A549 (cell line): ENCODE results near the gene GSTA4. TPM values are rescaled to one million over a fixed set of nuclear protein-coding genes. Genes with fewer than 3 reads are reported as not detected.

ENCODE experiments used
- ATAC-seq, 2 experiments: fragments of 200-7000 bp in 1 of 2; fragments of >200 bp in 1 of 2; cut with Nextera tagmentation in 1 of 2; cut with Tn5 transposase in 1 of 2; 3 replicates each; pipeline versions ENCODE4 v1.8.0 to v1.9.1; 2018 to 2020; ENCODE audit warnings: mild to moderate bottlenecking in 1 of 2, moderate library complexity in 1 of 2
- CTCF ChIA-PET: fragments of 300-600 bp; sonication (Branson Sonifier 250); formaldehyde crosslinking; extraction: SDS; loops from one replicate; lab custom pipeline; 2021; ENCODE audit warnings: antibody characterized with exemption, inconsistent platforms; lab: Yijun Ruan, JAX
- POLR2A ChIA-PET: fragments of 350-600 bp; formaldehyde crosslinking; extraction: SDS; loops from one replicate; lab custom pipeline; 2021; ENCODE audit warnings: antibody characterized with exemption, inconsistent platforms; lab: Yijun Ruan, JAX
- DNase-seq, 2 experiments: peaks; one replicate each; pipeline versions ENCODE4 v3.0.0 to v3.0.0-alpha.2; 2011 to 2016; ENCODE audit warnings: low read depth in 1 of 2, low spot score in 1 of 2
- FAIRE-seq: peaks from 2 replicates; lab custom pipeline; 2011; peaks lifted over from hg19 to GRCh38; lab: Jason Lieb, UNC
- H3K27ac ChIP-seq, 2 experiments: fragments of >200 bp; sonication (Bioruptor Twin); formaldehyde crosslinking; 3 replicates each; pipeline ENCODE4 v1.5.1; 2016 to 2017
- H3K4me1 ChIP-seq: fragments of >200 bp; sonication (Bioruptor Twin); formaldehyde crosslinking; 3 replicates; pipeline ENCODE4 v1.6.1; 2016
- H3K4me2 ChIP-seq: fragments of >200 bp; sonication (Bioruptor Twin); formaldehyde crosslinking; 3 replicates; pipeline ENCODE4 v1.6.1; 2016
- H3K4me3 ChIP-seq: fragments of >200 bp; sonication (Bioruptor Twin); formaldehyde crosslinking; 3 replicates; pipeline ENCODE4 v1.5.1; 2016
- H3K9me3 ChIP-seq: fragments of >200 bp; sonication (Bioruptor Twin); formaldehyde crosslinking; 3 replicates; pipeline ENCODE4 v1.6.1; 2016
- CBX8 ChIP-seq: fragments of 200-600 bp; sonication (generic); IDR thresholded peaks from 2 replicates; pipeline ENCODE4 v1.6.1; 2016
- CEBPB ChIP-seq, 2 experiments: fragments of >200 bp in 1 of 2; sonication (Bioruptor Twin) in 1 of 2; formaldehyde crosslinking in 1 of 2; IDR thresholded peaks; 2 replicates each; pipeline ENCODE4 v1.6.1; 2012 to 2016
- EP300 ChIP-seq, 2 experiments: fragments of >200 bp; sonication (Bioruptor Twin); formaldehyde crosslinking; IDR thresholded peaks; 2 replicates in 1 of 2; 3 replicates in 1 of 2; pipeline ENCODE4 v1.6.1; 2016 to 2017
- FOXS1 ChIP-seq: fragments of 250-450 bp; sonication (Bioruptor Pico); IDR thresholded peaks from 2 replicates; pipeline ENCODE4 v1.5.0; 2020; ENCODE audit warnings: mild to moderate bottlenecking, moderate library complexity
- HEYL ChIP-seq: fragments of 250-450 bp; sonication (Bioruptor Pico); IDR thresholded peaks from 2 replicates; pipeline ENCODE4 v1.8.0; 2021; ENCODE audit warnings: mild to moderate bottlenecking, moderate library complexity
- HOXB5 ChIP-seq: fragments of 250-450 bp; sonication (Bioruptor Pico); IDR thresholded peaks from 2 replicates; pipeline ENCODE4 v1.5.0; 2020; ENCODE audit warnings: mild to moderate bottlenecking, moderate library complexity
- JUN ChIP-seq, 2 experiments: fragments of >200 bp; sonication (Bioruptor Twin); formaldehyde crosslinking; IDR thresholded peaks; 2 replicates in 1 of 2; 3 replicates in 1 of 2; pipeline ENCODE4 v1.6.1; 2016 to 2017
- KDM1A ChIP-seq: fragments of 200-600 bp; sonication (generic); IDR thresholded peaks from 2 replicates; pipeline ENCODE4 v1.6.1; 2016; ENCODE audit warnings: low read depth, mild to moderate bottlenecking
- MAFK ChIP-seq: fragments of 450-650 bp; IDR thresholded peaks from 2 replicates; pipeline ENCODE4 v1.6.1; 2014; ENCODE audit not compliant: partially characterized antibody
- MYC ChIP-seq: IDR thresholded peaks from 2 replicates; pipeline ENCODE4 v1.6.1; 2012; ENCODE audit warnings: mild to moderate bottlenecking, inconsistent platforms, low read length, improper control_type of control experiment, borderline replicate concordance
- NFE2L2 ChIP-seq: fragments of 150-350 bp; conservative IDR thresholded peaks from 2 replicates; pipeline ENCODE4 v1.6.1; 2014; ENCODE audit warnings: low read length
- NPAS2 ChIP-seq: fragments of 250-450 bp; sonication (Bioruptor Pico); IDR thresholded peaks from 2 replicates; pipeline ENCODE4 v1.8.0; 2022; ENCODE audit warnings: mild to moderate bottlenecking, moderate library complexity, borderline replicate concordance
- POLR2A ChIP-seq: IDR thresholded peaks from 2 replicates; pipeline ENCODE4 v1.6.1; 2012; ENCODE audit warnings: mild to moderate bottlenecking, low read length
- RARB ChIP-seq: fragments of 250-450 bp; sonication (Bioruptor Pico); IDR thresholded peaks from 2 replicates; pipeline ENCODE4 v1.8.0; 2021; ENCODE audit warnings: mild to moderate bottlenecking, moderate library complexity
- RCOR1 ChIP-seq: fragments of 150-350 bp; IDR thresholded peaks from 2 replicates; pipeline ENCODE4 v1.6.1; 2014; ENCODE audit warnings: antibody characterized with exemption, low read length, low read depth
- SREBF2 ChIP-seq: fragments of 450-650 bp; IDR thresholded peaks from 2 replicates; pipeline ENCODE4 v1.6.1; 2014; ENCODE audit warnings: mild to moderate bottlenecking, moderate library complexity
- TP53 ChIP-seq: fragments of 250-450 bp; sonication (Bioruptor Pico); IDR thresholded peaks from 2 replicates; pipeline ENCODE4 v1.5.0; 2021; ENCODE audit warnings: mild to moderate bottlenecking, moderate library complexity
- ZC3H11A ChIP-seq: fragments of 450-650 bp; IDR thresholded peaks from 2 replicates; pipeline ENCODE4 v1.6.1; 2014; ENCODE audit warnings: antibody characterized with exemption, mild to moderate bottlenecking
- whole genome bisulfite sequencing: methylation state at CpG from one replicate; pipeline ENCODE4 v1.1.6; 2017; ENCODE audit errors: missing lambda C conversion rate; 5-methylcytosine and 5-hydroxymethylcytosine counted together
- polyA plus RNA-seq, 4 experiments: library from polyadenylated mRNA; depleted of rRNA in 3 of 4; stranded (reverse); fragments of >200 nt; fragmentation: RNase III in 1 of 4; extraction: RNeasy Plus Mini Kit Qiagen cat#74134 plus additional on column Dnase treatment in 1 of 4; gene quantifications; 2 replicates in 3 of 4; 3 replicates in 1 of 4; pipeline ENCODE4 v1.2.3, GENCODE V29; 2011 to 2017
- TF ChIP-seq, protein P1 (sequence below): IDR thresholded peaks from 2 replicates; pipeline ENCODE4 v1.6.1; 2012
- TF ChIP-seq, protein P2 (sequence below): IDR thresholded peaks from 2 replicates; pipeline ENCODE4 v1.6.1; 2012; ENCODE audit warnings: low read depth, borderline replicate concordance
- TF ChIP-seq, protein P3 (sequence below): fragments of 150-350 bp; IDR thresholded peaks from 2 replicates; pipeline ENCODE4 v1.6.1; 2014; ENCODE audit warnings: low read depth, mild to moderate bottlenecking, low read length

GSTA4 gene
- polyA plus RNA-seq, 2 of the 4 experiments (the other 2 are of a cell fraction) = 12.6 to 30.6 TPM

DNA sequence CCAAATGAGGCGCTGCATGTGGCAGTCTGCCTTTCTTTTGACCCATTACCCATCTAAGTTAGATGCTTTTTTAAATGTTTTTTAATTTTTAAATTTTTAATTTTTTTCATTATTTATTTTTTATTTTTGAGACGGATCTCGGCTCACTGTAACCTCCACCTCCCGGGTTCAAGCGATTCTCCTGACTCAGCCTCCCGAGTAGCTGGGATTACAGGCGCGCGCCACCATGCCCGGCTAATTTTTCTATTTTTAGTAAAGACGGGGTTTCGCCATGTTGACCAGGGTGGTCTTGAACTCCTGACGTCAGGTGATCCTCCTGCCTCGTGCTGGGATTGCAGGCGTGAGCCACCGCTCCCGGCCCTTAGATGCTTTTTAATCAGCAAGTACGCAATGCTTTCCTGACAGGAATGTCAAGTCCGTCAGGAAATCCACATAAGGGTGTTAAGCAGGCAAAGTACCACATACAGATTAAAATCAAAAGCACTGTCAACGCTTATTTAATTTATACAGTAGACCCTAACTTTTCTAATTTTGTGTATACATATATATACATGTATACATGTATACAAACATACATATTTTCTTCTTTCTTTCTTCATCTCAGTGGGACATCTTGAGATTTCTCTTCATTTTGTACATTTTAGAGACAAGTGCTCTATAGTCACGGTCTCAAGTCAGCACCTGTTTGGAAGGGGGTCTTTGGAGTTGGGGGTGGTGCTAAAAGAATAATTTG lies 995 bp upstream of the GSTA4 start:
- Histone ChIP-seq H3K4me1 (peaks cover 6% of the 10 kb centered on the region; the same call in 2 of the 3 replicates), H3K9me3 (no peaks in the 10 kb centered on the region), H3K4me3 (peak overlapping the region; percentile 45)
- POLR2A ChIA-PET = interaction anchor here (1.0 kb wide), 1 partner anchor 69 kb away, joined by 3 read pairs; the partner anchor contains the start of gene FBXO9
- FAIRE-seq = no peak
- ATAC-seq = peak in 1 of 2 experiments; percentile 1; a peak in 1 of 6 replicates
- WGBS = 8% methylated on average over 20 of the region's 21 CpGs
- no peak for TF ChIP-seq CEBPB (IDR thresholded peaks at IDR 0.05)
- TF ChIP-seq FOXS1 (CRISPR knock-in tag) = 0 out of 2 replicates have a peak, but pooled peaks have one; percentile 31
- 0 out of 2 replicates have a peak, but pooled peaks have one; percentile 68 for TF ChIP-seq RARB (CRISPR knock-in tag)
- TF ChIP-seq, protein P1, sequence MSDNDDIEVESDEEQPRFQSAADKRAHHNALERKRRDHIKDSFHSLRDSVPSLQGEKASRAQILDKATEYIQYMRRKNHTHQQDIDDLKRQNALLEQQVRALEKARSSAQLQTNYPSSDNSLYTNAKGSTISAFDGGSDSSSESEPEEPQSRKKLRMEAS = 0 out of 2 replicates have a peak, but pooled peaks have one; percentile 53
- TF ChIP-seq, all 56 proteins: peak for 3
- CTCF ChIA-PET = interaction anchor here (0.6 to 2.8 kb wide), 26 partner anchors 9 to 569 kb away, joined by 3 to 16 read pairs (median 4); partner anchors contain the start of gene FBXO9
- Histone ChIP-seq H3K27ac (peak overlapping the region in 1 of 2 experiments; percentile 59; a peak in 3 of 6 replicates), H3K4me2 (peak overlapping the region; percentile 75)
- peak; percentile 13 to 78 for DNase-seq

GRCh38 chr6:52994839-52995088 lies 320 bp downstream of the GSTA4 start:
- peak overlapping the region; percentile 95 to 97 for H3K27ac ChIP-seq
- DNase-seq (no peak), ATAC-seq (peak; percentile 64 to 72), FAIRE-seq (no peak)
- WGBS = 7% methylated on average over 8 of the region's 13 CpGs
- TF ChIP-seq, protein P1 = 0 out of 2 replicates have a peak, but pooled peaks have one; percentile 46
- TF ChIP-seq POLR2A = no peak
- H3K4me3 ChIP-seq = peak overlapping the region; percentile 71
- ChIA-PET CTCF (interaction anchor here (0.7 to 2.8 kb wide), 19 partner anchors 8 to 319 kb away, joined by 3 to 16 read pairs (median 4); partner anchors contain the start of gene FBXO9), POLR2A (interaction anchor here (1.2 kb wide), 1 partner anchor 71 kb away, joined by 4 read pairs; the partner anchor contains the start of gene FBXO9)
- peak overlapping the region; percentile 87 for H3K4me2 ChIP-seq
- H3K9me3 ChIP-seq = no peaks in the 10 kb centered on the region
- H3K4me1 ChIP-seq = peaks cover 16% of the 10 kb centered on the region

- no peak for TF ChIP-seq HEYL (CRISPR knock-in tag)
- TF ChIP-seq, protein P1 = no peak
- peak; percentile 19 for TF ChIP-seq MAFK
- no peak for TF ChIP-seq JUN (IDR thresholded peaks at IDR 0.05)
- TF ChIP-seq, protein P2, sequence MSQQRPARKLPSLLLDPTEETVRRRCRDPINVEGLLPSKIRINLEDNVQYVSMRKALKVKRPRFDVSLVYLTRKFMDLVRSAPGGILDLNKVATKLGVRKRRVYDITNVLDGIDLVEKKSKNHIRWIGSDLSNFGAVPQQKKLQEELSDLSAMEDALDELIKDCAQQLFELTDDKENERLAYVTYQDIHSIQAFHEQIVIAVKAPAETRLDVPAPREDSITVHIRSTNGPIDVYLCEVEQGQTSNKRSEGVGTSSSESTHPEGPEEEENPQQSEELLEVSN = no peak
- H3K4me3 ChIP-seq = peak overlapping the region; percentile 71
- H3K4me2 ChIP-seq = peak overlapping the region; percentile 87
- H3K4me1 ChIP-seq = peaks cover 16% of the 10 kb centered on the region
- WGBS = 36% methylated on average over 30 of the region's 32 CpGs
- no peaks in the 10 kb centered on the region for H3K9me3 ChIP-seq
- FAIRE-seq = no peak
- DNase-seq = peak; percentile 5 to 7
- CTCF ChIA-PET = interaction anchor here (0.7 to 2.8 kb wide), 16 partner anchors 7 to 179 kb away, joined by 3 to 16 read pairs (median 4); partner anchors contain the start of gene FBXO9
- H3K27ac ChIP-seq = peak overlapping the region; percentile 95 to 97
- POLR2A ChIA-PET = interaction anchor here (0.6 to 1.2 kb wide), 2 partner anchors 51 to 71 kb away, joined by 3 to 4 read pairs; partner anchors contain the start of gene FBXO9
- ATAC-seq = no peak; a peak in 2 of 6 replicates
These were observed 849 bp downstream of the GSTA4 start for GRCh38 chr6:52994031-52994838.

- Histone ChIP-seq H3K4me3 (peak overlapping the region; percentile 71; the same call in 2 of the 3 replicates), H3K9me3 (no peaks in the 10 kb centered on the region), H3K27ac (peak overlapping the region; percentile 95 to 97; a peak in 5 of 6 replicates), H3K4me1 (peaks cover 16% of the 10 kb centered on the region), H3K4me2 (peak overlapping the region; percentile 87)
- FAIRE-seq (no peak), DNase-seq (no peak), ATAC-seq (no peak)
- ChIA-PET CTCF (no interaction called here), POLR2A (interaction anchor here (0.6 to 1.2 kb wide), 3 partner anchors 50 to 586 kb away, joined by 3 to 4 read pairs (median 4); partner anchors contain the start of gene FBXO9)
- TF ChIP-seq, protein P1 = no peak
- TF ChIP-seq, protein P3, sequence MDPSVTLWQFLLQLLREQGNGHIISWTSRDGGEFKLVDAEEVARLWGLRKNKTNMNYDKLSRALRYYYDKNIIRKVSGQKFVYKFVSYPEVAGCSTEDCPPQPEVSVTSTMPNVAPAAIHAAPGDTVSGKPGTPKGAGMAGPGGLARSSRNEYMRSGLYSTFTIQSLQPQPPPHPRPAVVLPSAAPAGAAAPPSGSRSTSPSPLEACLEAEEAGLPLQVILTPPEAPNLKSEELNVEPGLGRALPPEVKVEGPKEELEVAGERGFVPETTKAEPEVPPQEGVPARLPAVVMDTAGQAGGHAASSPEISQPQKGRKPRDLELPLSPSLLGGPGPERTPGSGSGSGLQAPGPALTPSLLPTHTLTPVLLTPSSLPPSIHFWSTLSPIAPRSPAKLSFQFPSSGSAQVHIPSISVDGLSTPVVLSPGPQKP = no peak
- TF ChIP-seq FOXS1 (CRISPR knock-in tag) = no peak
- no peak for TF ChIP-seq RCOR1
- TF ChIP-seq TP53 (CRISPR knock-in tag) = no peak
- no peak for TF ChIP-seq MYC
- TF ChIP-seq EP300 (IDR thresholded peaks at IDR 0.05) = no peak
- TF ChIP-seq CBX8 = no peak
- TF ChIP-seq NFE2L2 = no peak
- TF ChIP-seq SREBF2 = no peak
- TF ChIP-seq JUN (IDR thresholded peaks at IDR 0.05) = no peak
- TF ChIP-seq NPAS2 (CRISPR knock-in tag) = no peak
- no peak for TF ChIP-seq KDM1A
- no peak for TF ChIP-seq HOXB5 (CRISPR knock-in tag)
- no peak for TF ChIP-seq POLR2A
- no peak for TF ChIP-seq ZC3H11A
- WGBS = 79% methylated on average over 8 of the region's 8 CpGs
These were observed 1.8 kb downstream of the GSTA4 start for GRCh38 chr6:52992980-52993920.
